ENCODE results near the gene ATP8B3.

ATP8B3 gene

GRCh38 chr19:1746401-1747284 lies 65.4 kb downstream of the ATP8B3 start:
- DNase-seq (ENCODE audit: low read depth in 1 of 2, low spot score in 1 of 2), result no peak

- no peak for DNase-seq (ENCODE audit: low read depth in 1 of 2, low spot score in 1 of 2)
These were observed 66.5 kb downstream of the ATP8B3 start for GRCh38 chr19:1745589-1746031.

- DNase-seq (ENCODE audit: low read depth in 1 of 2, low spot score in 1 of 2), result no peak
These were observed 67.1 kb downstream of the ATP8B3 start for GRCh38 chr19:1744822-1745563.

GRCh38 chr19:1744133-1744665 lies 67.9 kb downstream of the ATP8B3 start:
- DNase-seq (ENCODE audit: low read depth in 1 of 2, low spot score in 1 of 2), result no peak

GRCh38 chr19:1742989-1743696 lies 68.9 kb downstream of the ATP8B3 start:
- DNase-seq (ENCODE audit: low read depth in 1 of 2, low spot score in 1 of 2), result no peak

GRCh38 chr19:1739960-1740629 lies 72.0 kb downstream of the ATP8B3 start:
- no peak for DNase-seq (ENCODE audit: low read depth in 1 of 2, low spot score in 1 of 2)

- DNase-seq (ENCODE audit: low read depth in 1 of 2, low spot score in 1 of 2), result no peak
These were observed 75.1 kb downstream of the ATP8B3 start for GRCh38 chr19:1736927-1737326.

- no peak for DNase-seq (ENCODE audit: low read depth in 1 of 2, low spot score in 1 of 2)
These were observed 75.8 kb downstream of the ATP8B3 start for GRCh38 chr19:1736280-1736679.

GRCh38 chr19:1734321-1734966 lies 77.6 kb downstream of the ATP8B3 start:
- DNase-seq (ENCODE audit: low read depth in 1 of 2, low spot score in 1 of 2), result no peak

Measured in activated T-helper 1 cell treated with anti-CD3 and anti-CD28 coated beads, Interleukin-2, amount 50 U/mL, for 16 hours (primary cell).